Liver (tissue), 9 donors: ENCODE results near the gene UBE2U. TPM values are rescaled to one million over a fixed set of nuclear protein-coding genes. Genes with fewer than 3 reads are reported as not detected.

ENCODE experiments used
- DNase-seq: peaks from one replicate; pipeline ENCODE4 v3.0.0-alpha.2; 2017; ENCODE audit warnings: low spot score
- H3K27ac ChIP-seq, 2 donors: one replicate each; pipeline ENCODE4 v1.7.0; 2013; ENCODE audit warnings: inconsistent platforms in 2 of 2, low read length in 2 of 2, control low read depth in 1 of 2, low read depth in 1 of 2, mild to moderate bottlenecking in 1 of 2
- H3K27me3 ChIP-seq, 4 donors: one replicate each; pipeline versions ENCODE4 v1.6.1 to v1.7.0; 2013; ENCODE audit warnings: low read length in 3 of 4, inconsistent platforms in 1 of 4, mild to moderate bottlenecking in 1 of 4, moderate library complexity in 1 of 4; ENCODE audit not compliant: control insufficient read depth in 4 of 4, insufficient read depth in 4 of 4
- H3K36me3 ChIP-seq, 4 donors: one replicate each; pipeline versions ENCODE4 v1.6.1 to v1.7.0; 2013; ENCODE audit warnings: low read length in 3 of 4, mild to moderate bottlenecking in 3 of 4, low read depth in 1 of 4, moderate library complexity in 1 of 4; ENCODE audit not compliant: control insufficient read depth in 4 of 4, insufficient read depth in 3 of 4
- H3K4me1 ChIP-seq, 4 donors: one replicate each; pipeline versions ENCODE4 v1.6.1 to v1.7.0; 2013; ENCODE audit warnings: low read length in 3 of 4, mild to moderate bottlenecking in 3 of 4, moderate library complexity in 1 of 4; ENCODE audit not compliant: control insufficient read depth in 4 of 4, insufficient read depth in 4 of 4
- H3K4me3 ChIP-seq, 3 donors: one replicate each; pipeline versions ENCODE4 v1.6.1 to v1.7.0; 2013; ENCODE audit warnings: low read length in 3 of 3, control low read depth in 1 of 3, low read depth in 1 of 3, mild to moderate bottlenecking in 1 of 3
- H3K9ac ChIP-seq, 2 donors: one replicate each; pipeline ENCODE4 v1.7.0; 2013; ENCODE audit warnings: low read length in 2 of 2, mild to moderate bottlenecking in 2 of 2, moderate library complexity in 2 of 2, control low read depth in 1 of 2, low read depth in 1 of 2
- H3K9me3 ChIP-seq, 4 donors: one replicate each; pipeline versions ENCODE4 v1.6.1 to v1.7.0; 2013; ENCODE audit warnings: low read length in 3 of 4; ENCODE audit not compliant: control insufficient read depth in 4 of 4
- ATF3 ChIP-seq: IDR thresholded peaks from 2 replicates; pipeline ENCODE4 v1.6.1; 2016; ENCODE audit warnings: antibody characterized with exemption
- FOXA2 ChIP-seq: IDR thresholded peaks from 2 replicates; pipeline ENCODE4 v1.6.1; 2016; ENCODE audit warnings: antibody characterized with exemption
- GABPA ChIP-seq, 2 donors: IDR thresholded peaks in 1 of 2; conservative IDR thresholded peaks in 1 of 2; 2 replicates each; pipeline ENCODE4 v1.6.1; 2016; ENCODE audit warnings: antibody characterized with exemption in 2 of 2, mild to moderate bottlenecking in 1 of 2, moderate library complexity in 1 of 2
- HNF4A ChIP-seq, 2 donors: conservative IDR thresholded peaks; 2 replicates each; pipeline ENCODE4 v1.6.1; 2016; ENCODE audit warnings: antibody characterized with exemption in 2 of 2, mild to moderate bottlenecking in 2 of 2
- HNF4G ChIP-seq: IDR thresholded peaks from 2 replicates; pipeline ENCODE4 v1.6.1; 2016; ENCODE audit warnings: antibody characterized with exemption
- JUND ChIP-seq, 2 donors: IDR thresholded peaks; 2 replicates each; pipeline ENCODE4 v1.6.1; 2016; ENCODE audit warnings: antibody characterized with exemption in 2 of 2
- MAX ChIP-seq: IDR thresholded peaks from 2 replicates; pipeline ENCODE4 v1.6.1; 2016; ENCODE audit warnings: antibody characterized with exemption
- NR2F2 ChIP-seq: IDR thresholded peaks from 2 replicates; pipeline ENCODE4 v1.6.1; 2016; ENCODE audit warnings: antibody characterized with exemption
- RAD21 ChIP-seq, 2 donors: IDR thresholded peaks; 2 replicates each; pipeline ENCODE4 v1.6.1; 2016; ENCODE audit warnings: antibody characterized with exemption in 2 of 2, mild to moderate bottlenecking in 2 of 2
- REST ChIP-seq: IDR thresholded peaks from 2 replicates; pipeline ENCODE4 v1.6.1; 2016; ENCODE audit warnings: antibody characterized with exemption, mild to moderate bottlenecking
- RXRA ChIP-seq, 2 donors: IDR thresholded peaks; 2 replicates each; pipeline ENCODE4 v1.6.1; 2017 to 2018; ENCODE audit warnings: antibody characterized with exemption in 2 of 2, mild to moderate bottlenecking in 1 of 2
- SP1 ChIP-seq: IDR thresholded peaks from 2 replicates; pipeline ENCODE4 v1.6.1; 2018; ENCODE audit warnings: antibody characterized with exemption, mild to moderate bottlenecking
- ZBTB33 ChIP-seq: IDR thresholded peaks from 2 replicates; pipeline ENCODE4 v1.6.1; 2016; ENCODE audit warnings: antibody characterized with exemption
- WGBS: extraction: QIAGEN DNeasy Blood & Tissue Kit; methylation state at CpG from one replicate; pipeline ENCODE4 v1.1.7; 2013; 5-methylcytosine and 5-hydroxymethylcytosine counted together
- polyA plus RNA-seq, 2 donors: library from polyadenylated mRNA; stranded (reverse) in 1 of 2; unstranded in 1 of 2; fragments of 200-250 nt in 1 of 2; fragments of >200 nt in 1 of 2; fragmentation: Nextera tagmentation in 1 of 2; extraction: Ambion mirVana in 1 of 2; gene quantifications; one replicate each; pipeline versions ENCODE4 v1.2.1 to v1.2.3, GENCODE V29; 2013 to 2015
- total RNA-seq, 2 donors: library from RNA; depleted of rRNA; stranded (reverse); fragments of >200 nt; gene quantifications; one replicate each; pipeline ENCODE4 v1.2.3, GENCODE V29; 2014
- donor health status: healthy.
- donor health status: healthy.
- donor health status: healthy.
- donor health status: healthy.
- donor health status: healthy.

The UBE2U gene
- total RNA-seq: not detected
- not detected for polyA plus RNA-seq

- 90% methylated on average over 23 of the region's 23 CpGs for WGBS
- H3K27ac ChIP-seq: no peak within 1 kb of the TSS
- no peak for DNase-seq
- peaks cover 0 to 5% (median 0%) of the 10 kb centered on the region in 4 donors for H3K27me3 ChIP-seq
- TF ChIP-seq NR2F2: no peak
- no peak for TF ChIP-seq HNF4A (conservative IDR thresholded peaks at IDR 0.05)
- TF ChIP-seq JUND (IDR thresholded peaks at IDR 0.05): no peak
- no peak for TF ChIP-seq ZBTB33
- TF ChIP-seq GABPA (IDR thresholded peaks at IDR 0.05 in 1 of 2, conservative IDR thresholded peaks at IDR 0.05 in 1 of 2): no peak
- no peaks in the 10 kb centered on the region for H3K4me1 ChIP-seq
- H3K9me3 ChIP-seq: no peaks in the 10 kb centered on the region
- H3K4me3 ChIP-seq: no peak within 1 kb of the TSS
- H3K9ac ChIP-seq: no peak within 1 kb of the TSS
- H3K36me3 ChIP-seq: no peaks in the 10 kb centered on the region
Measured at GRCh38 chr1:64203420-64203819, at the start of gene UBE2U. TSS of gene UBE2U (plus strand) at chr1:64203623. CDS start at chr1:64204051, 428 bp downstream.

- H3K9me3 ChIP-seq: no peaks in the 10 kb centered on the region
- no peak overlapping the region for H3K27ac ChIP-seq
- TF ChIP-seq SP1: no peak
- TF ChIP-seq ATF3: no peak
- no peak for TF ChIP-seq HNF4A (conservative IDR thresholded peaks at IDR 0.05)
- TF ChIP-seq RAD21 (IDR thresholded peaks at IDR 0.05): no peak
- TF ChIP-seq MAX: no peak
- TF ChIP-seq JUND (IDR thresholded peaks at IDR 0.05): no peak
- TF ChIP-seq NR2F2: no peak
- TF ChIP-seq GABPA (IDR thresholded peaks at IDR 0.05 in 1 of 2, conservative IDR thresholded peaks at IDR 0.05 in 1 of 2): no peak
- no peak for TF ChIP-seq RXRA (IDR thresholded peaks at IDR 0.05)
- no peak for TF ChIP-seq ZBTB33
- no peak for TF ChIP-seq FOXA2
- TF ChIP-seq HNF4G: no peak
- TF ChIP-seq REST: no peak
- 63% methylated on average over 1 of the region's 1 CpG for WGBS
- DNase-seq: no peak
- no peaks in the 10 kb centered on the region for H3K36me3 ChIP-seq
- H3K4me3 ChIP-seq: no peak overlapping the region
- H3K4me1 ChIP-seq: no peaks in the 10 kb centered on the region
- no peak overlapping the region for H3K9ac ChIP-seq
- no peaks in the 10 kb centered on the region for H3K27me3 ChIP-seq
Measured at GRCh38 chr1:64155278-64155677, 48.1 kb upstream of the UBE2U start.
